ENCODE data around the gene SYS1.

The SYS1 gene

DNA sequence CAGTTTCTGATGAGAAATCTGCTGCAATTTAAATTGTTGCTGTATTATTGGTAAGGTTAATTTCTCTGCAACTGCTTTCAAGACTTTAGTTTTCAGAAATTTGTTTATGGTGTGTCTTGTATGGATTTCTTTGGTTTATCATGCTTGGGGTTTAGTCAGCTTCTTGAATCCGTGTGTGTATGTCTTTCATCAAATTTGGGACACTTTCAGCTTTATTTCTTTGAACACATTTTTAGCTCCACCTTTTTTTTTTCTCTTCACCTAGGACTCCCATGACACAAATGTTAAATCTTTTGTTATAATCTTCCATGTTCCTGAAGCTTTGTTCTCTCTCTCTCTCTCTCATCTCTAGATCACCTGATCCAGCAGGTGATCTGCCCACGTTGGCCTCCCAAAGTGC, 28.6 kb downstream of the SYS1 start:
- Histone ChIP-seq H3K27me3 (replicated peaks; ENCODE audit: control insufficient read depth, insufficient read depth, low read length) (no peaks in the 10 kb centered on the region), H3K4me3 (replicated peaks; ENCODE audit: low read depth, low read length) (no peak overlapping the region), H3K36me3 (ENCODE audit: control insufficient read depth, insufficient read depth, low read length) (no peaks in the 10 kb centered on the region)
- TF ChIP-seq, protein P1, sequence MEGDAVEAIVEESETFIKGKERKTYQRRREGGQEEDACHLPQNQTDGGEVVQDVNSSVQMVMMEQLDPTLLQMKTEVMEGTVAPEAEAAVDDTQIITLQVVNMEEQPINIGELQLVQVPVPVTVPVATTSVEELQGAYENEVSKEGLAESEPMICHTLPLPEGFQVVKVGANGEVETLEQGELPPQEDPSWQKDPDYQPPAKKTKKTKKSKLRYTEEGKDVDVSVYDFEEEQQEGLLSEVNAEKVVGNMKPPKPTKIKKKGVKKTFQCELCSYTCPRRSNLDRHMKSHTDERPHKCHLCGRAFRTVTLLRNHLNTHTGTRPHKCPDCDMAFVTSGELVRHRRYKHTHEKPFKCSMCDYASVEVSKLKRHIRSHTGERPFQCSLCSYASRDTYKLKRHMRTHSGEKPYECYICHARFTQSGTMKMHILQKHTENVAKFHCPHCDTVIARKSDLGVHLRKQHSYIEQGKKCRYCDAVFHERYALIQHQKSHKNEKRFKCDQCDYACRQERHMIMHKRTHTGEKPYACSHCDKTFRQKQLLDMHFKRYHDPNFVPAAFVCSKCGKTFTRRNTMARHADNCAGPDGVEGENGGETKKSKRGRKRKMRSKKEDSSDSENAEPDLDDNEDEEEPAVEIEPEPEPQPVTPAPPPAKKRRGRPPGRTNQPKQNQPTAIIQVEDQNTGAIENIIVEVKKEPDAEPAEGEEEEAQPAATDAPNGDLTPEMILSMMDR (IDR thresholded peaks at IDR 0.05; ENCODE audit: insufficient read depth, low read length, poor library complexity, severe bottlenecking) = no peak
- DNase-seq (ENCODE audit: extremely low read depth, insufficient read length) = no peak

DNA sequence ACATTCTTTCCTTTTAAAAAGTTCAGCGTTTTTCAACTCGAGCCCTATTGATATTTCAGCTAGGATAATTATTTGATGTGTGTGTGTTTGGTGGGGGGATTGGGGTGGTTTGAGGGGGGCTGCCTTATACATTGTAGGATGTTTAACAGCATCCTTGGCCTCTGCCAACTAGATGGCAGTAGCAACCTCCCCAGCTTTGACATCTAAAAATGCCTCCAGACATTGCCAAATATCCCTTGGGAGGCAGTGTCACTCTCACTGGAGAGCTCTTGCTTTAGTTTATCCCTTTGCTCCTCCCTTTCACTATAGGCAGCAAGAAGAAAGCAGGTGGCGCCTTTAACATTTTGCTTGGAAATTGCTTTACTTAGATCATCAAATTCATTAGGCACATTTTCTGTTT, 29.8 kb downstream of the SYS1 start:
- Histone ChIP-seq H3K4me3 (replicated peaks; ENCODE audit: low read depth, low read length) (no peak overlapping the region), H3K27me3 (replicated peaks; ENCODE audit: control insufficient read depth, insufficient read depth, low read length) (no peaks in the 10 kb centered on the region), H3K36me3 (ENCODE audit: control insufficient read depth, insufficient read depth, low read length) (no peaks in the 10 kb centered on the region)
- no peak for DNase-seq (ENCODE audit: extremely low read depth, insufficient read length)
- TF ChIP-seq, protein P1 (IDR thresholded peaks at IDR 0.05; ENCODE audit: insufficient read depth, low read length, poor library complexity, severe bottlenecking) = no peak

DNA sequence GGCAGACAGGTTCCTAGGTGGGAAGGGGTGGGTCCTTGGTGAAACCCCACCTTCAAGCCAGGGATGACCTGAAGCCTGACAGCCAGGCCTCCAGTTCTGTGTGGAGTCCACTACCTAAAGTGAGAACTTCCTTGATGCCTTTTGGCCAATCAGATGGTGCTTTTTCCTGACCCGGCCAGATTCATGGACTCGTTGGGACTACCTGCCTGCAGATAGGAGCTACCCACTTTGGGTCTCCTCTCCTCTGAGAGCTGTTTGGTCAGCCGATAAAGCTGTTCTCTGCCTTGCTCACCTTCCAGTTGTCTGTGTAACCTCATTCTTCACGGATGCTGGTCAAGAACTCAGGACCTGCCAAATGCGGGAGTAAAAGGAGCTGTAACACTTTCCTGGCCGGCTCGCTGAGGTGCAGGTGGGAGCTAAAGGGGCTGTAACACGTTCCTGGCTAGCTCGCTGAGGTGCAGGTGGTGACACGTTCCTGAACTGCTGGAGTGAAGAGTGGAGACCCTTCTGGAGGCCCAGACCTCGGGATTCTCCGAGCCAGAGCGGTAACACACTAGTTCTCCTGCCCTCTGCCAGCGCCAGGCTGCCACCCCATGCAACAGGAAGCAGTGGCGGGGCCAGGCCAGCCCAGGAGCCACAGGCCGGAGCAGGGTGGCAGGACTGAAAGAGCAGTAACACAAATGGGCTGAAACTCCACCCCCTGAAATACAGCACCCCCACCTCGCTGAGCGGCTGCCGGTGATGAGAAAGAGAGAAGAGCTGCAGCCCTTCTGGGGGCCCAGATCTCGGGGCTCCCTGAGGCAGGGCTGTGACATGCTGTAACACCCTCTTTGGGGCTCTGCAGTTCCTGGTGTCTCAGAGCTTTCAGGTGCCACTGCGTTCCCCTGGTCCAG, 31.5 kb downstream of the SYS1 start:
- Histone ChIP-seq H3K36me3 (ENCODE audit: control insufficient read depth, insufficient read depth, low read length) (no peaks in the 10 kb centered on the region), H3K27me3 (replicated peaks; ENCODE audit: control insufficient read depth, insufficient read depth, low read length) (no peaks in the 10 kb centered on the region), H3K4me3 (replicated peaks; ENCODE audit: low read depth, low read length) (no peak overlapping the region)
- DNase-seq (ENCODE audit: extremely low read depth, insufficient read length) = no peak
- TF ChIP-seq, protein P1 (IDR thresholded peaks at IDR 0.05; ENCODE audit: insufficient read depth, low read length, poor library complexity, severe bottlenecking) = no peak

DNA sequence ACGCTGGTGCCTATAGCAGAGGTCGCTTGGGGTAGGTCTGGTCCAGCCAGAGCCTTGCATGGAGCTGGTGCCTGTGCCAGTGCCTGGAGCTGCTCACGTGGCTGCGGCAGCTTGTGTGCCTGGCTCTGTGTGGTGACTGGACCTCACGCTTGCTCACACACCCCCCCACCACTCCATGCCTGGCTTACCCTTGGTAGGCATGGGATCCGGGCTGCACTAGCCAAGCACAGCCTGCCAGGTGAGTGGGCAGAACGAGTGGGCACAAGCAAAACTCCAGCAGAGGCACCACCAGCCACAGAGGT, 32.1 kb downstream of the SYS1 start:
- no peak for DNase-seq (ENCODE audit: extremely low read depth, insufficient read length)
- no peak overlapping the region for H3K4me3 ChIP-seq (replicated peaks; ENCODE audit: low read depth, low read length)
- no peaks in the 10 kb centered on the region for H3K36me3 ChIP-seq (ENCODE audit: control insufficient read depth, insufficient read depth, low read length)
- TF ChIP-seq, protein P1 (IDR thresholded peaks at IDR 0.05; ENCODE audit: insufficient read depth, low read length, poor library complexity, severe bottlenecking) = no peak
- no peaks in the 10 kb centered on the region for H3K27me3 ChIP-seq (replicated peaks; ENCODE audit: control insufficient read depth, insufficient read depth, low read length)

GRCh38 chr20:45399018-45399417, 36.1 kb downstream of the SYS1 start:
- no peak overlapping the region for H3K4me3 ChIP-seq (replicated peaks; ENCODE audit: low read depth, low read length)
- TF ChIP-seq, protein P1 (IDR thresholded peaks at IDR 0.05; ENCODE audit: insufficient read depth, low read length, poor library complexity, severe bottlenecking) = no peak
- no peak for DNase-seq (ENCODE audit: extremely low read depth, insufficient read length)
- H3K27me3 ChIP-seq (replicated peaks; ENCODE audit: control insufficient read depth, insufficient read depth, low read length) = no peaks in the 10 kb centered on the region
- no peaks in the 10 kb centered on the region for H3K36me3 ChIP-seq (ENCODE audit: control insufficient read depth, insufficient read depth, low read length)
